GM23248 (cell line): Measurements from ENCODE around the gene AACS. TPM values are rescaled to one million over a fixed set of nuclear protein-coding genes. Genes with fewer than 3 reads are reported as not detected.
A peak's percentile ranks its signal among the peaks of the same experiment; 100 is the strongest.

Experiments
- DNase-seq: peaks from one replicate; pipeline ENCODE4 v3.0.0-alpha.2; 2015
- H2AFZ ChIP-seq: fragments of 200-600 bp; sonication (generic); 2 replicates; pipeline ENCODE4 v1.6.1; 2016; ENCODE audit warnings: antibody characterized with exemption
- H3F3A ChIP-seq: fragments of 200-600 bp; sonication (generic); 2 replicates; pipeline ENCODE4 v1.6.1; 2016; ENCODE audit warnings: mild to moderate bottlenecking, antibody characterized with exemption, mixed run types; ENCODE audit not compliant: insufficient read depth
- H3K27ac ChIP-seq: fragments of 200-600 bp; sonication (generic); 2 replicates; pipeline ENCODE4 v1.5.1; 2016; ENCODE audit warnings: mild to moderate bottlenecking
- H3K27me3 ChIP-seq: fragments of 200-600 bp; sonication (generic); replicated peaks from 2 replicates; pipeline ENCODE4 v1.6.1; 2016; ENCODE audit warnings: mild to moderate bottlenecking; ENCODE audit not compliant: insufficient read depth
- H3K36me3 ChIP-seq: fragments of 200-600 bp; sonication (generic); 2 replicates; pipeline ENCODE4 v1.6.1; 2016; ENCODE audit warnings: low read depth, mild to moderate bottlenecking
- H3K4me1 ChIP-seq: fragments of 200-600 bp; sonication (generic); 2 replicates; pipeline ENCODE4 v1.6.1; 2016; ENCODE audit warnings: mild to moderate bottlenecking; ENCODE audit not compliant: insufficient read depth
- H3K4me2 ChIP-seq: fragments of 200-600 bp; sonication (generic); one replicate; pipeline ENCODE4 v1.6.1; 2016; ENCODE audit warnings: mild to moderate bottlenecking; ENCODE audit not compliant: unreplicated experiment
- H3K4me3 ChIP-seq: fragments of 200-600 bp; sonication (generic); 2 replicates; pipeline ENCODE4 v1.5.1; 2016; ENCODE audit warnings: mild to moderate bottlenecking
- H3K79me2 ChIP-seq: fragments of 200-600 bp; sonication (generic); 2 replicates; pipeline ENCODE4 v1.6.1; 2016; ENCODE audit warnings: mild to moderate bottlenecking; ENCODE audit not compliant: insufficient read depth
- H3K9ac ChIP-seq: fragments of 200-600 bp; sonication (generic); 2 replicates; pipeline ENCODE4 v1.6.1; 2016; ENCODE audit warnings: mild to moderate bottlenecking
- H3K9me2 ChIP-seq: fragments of 200-600 bp; sonication (generic); 2 replicates; pipeline ENCODE4 v1.6.1; 2016; ENCODE audit warnings: mixed run types, mild to moderate bottlenecking, moderate library complexity; ENCODE audit not compliant: insufficient read depth
- H3K9me3 ChIP-seq: fragments of 200-600 bp; sonication (generic); one replicate; pipeline ENCODE4 v1.6.1; 2017; ENCODE audit warnings: low read depth
- H4K20me1 ChIP-seq: fragments of 200-600 bp; sonication (generic); 2 replicates; pipeline ENCODE4 v1.6.0; 2016; ENCODE audit not compliant: insufficient read depth
- EZH2 ChIP-seq: fragments of 200-600 bp; sonication (generic); IDR thresholded peaks from 2 replicates; pipeline ENCODE4 v1.6.1; 2018; ENCODE audit warnings: antibody characterized with exemption, mild to moderate bottlenecking; ENCODE audit not compliant: insufficient read depth, poor library complexity, severe bottlenecking
- EZH2phosphoT487 ChIP-seq: fragments of 200-600 bp; sonication (generic); IDR thresholded peaks from 2 replicates; pipeline ENCODE4 v1.6.1; 2018; ENCODE audit warnings: antibody characterized with exemption, moderate library complexity, mild to moderate bottlenecking, low read depth; ENCODE audit not compliant: insufficient read depth
- WGBS, 2 experiments: methylation state at CpG; one replicate each; pipeline ENCODE4 v1.1.6; 2015 to 2017; ENCODE audit warnings: low lambda C conversion rate in 2 of 2, low coverage in 1 of 2; ENCODE audit errors: missing lambda C conversion rate in 2 of 2; 5-methylcytosine and 5-hydroxymethylcytosine counted together
- in situ Hi-C: fragments of 300-500 bp; cut with MboI; formaldehyde crosslinking; loops from 2 replicates; pipeline ENCODE4 v1.15.0; 2020
- polyA plus RNA-seq: library from polyadenylated mRNA; unstranded; fragments of >200 nt; fragmentation: Nextera tagmentation; extraction: Ambion mirVana; gene quantifications from 2 replicates; pipeline ENCODE4 v1.2.1, GENCODE V29; 2016
- total RNA-seq: library from RNA; depleted of rRNA; stranded (reverse); fragments of >200 nt; shearing (Covaris generic); gene quantifications from 2 replicates; pipeline ENCODE4 v1.2.3, GENCODE V29; 2014

The AACS gene
- total and polyA plus RNA-seq, 2 experiments from 2014 or later: 14.7 to 16.9 TPM

- Histone ChIP-seq H3K9ac (no peak overlapping the region), H3K9me3 (no peaks in the 10 kb centered on the region), H3K9me2 (no peaks in the 10 kb centered on the region), H2AFZ (no peak overlapping the region), H3K79me2 (no peaks in the 10 kb centered on the region), H3K4me3 (peak overlapping the region; percentile 22; the same call in 1 of the 2 replicates), H3F3A (no peaks in the 10 kb centered on the region), H3K36me3 (no peaks in the 10 kb centered on the region), H3K27me3 (peaks cover 22% of the 10 kb centered on the region), H4K20me1 (no peaks in the 10 kb centered on the region), H3K27ac (no peak overlapping the region), H3K4me2 (no peak overlapping the region), H3K4me1 (0 out of 2 replicates have a peak, but pooled peaks cover 3% of the 10 kb centered on the region)
- TF ChIP-seq EZH2phosphoT487 (no peak), EZH2 (no peak)
- in situ Hi-C loops: no loop called here
- peak; percentile 19 for DNase-seq
- WGBS, 2 experiments: 3 to 4% methylated on average over 21 to 41 of the region's 41 CpGs
These were observed 122.0 kb downstream of the AACS start for GRCh38 chr12:125187148-125187745.

DNA sequence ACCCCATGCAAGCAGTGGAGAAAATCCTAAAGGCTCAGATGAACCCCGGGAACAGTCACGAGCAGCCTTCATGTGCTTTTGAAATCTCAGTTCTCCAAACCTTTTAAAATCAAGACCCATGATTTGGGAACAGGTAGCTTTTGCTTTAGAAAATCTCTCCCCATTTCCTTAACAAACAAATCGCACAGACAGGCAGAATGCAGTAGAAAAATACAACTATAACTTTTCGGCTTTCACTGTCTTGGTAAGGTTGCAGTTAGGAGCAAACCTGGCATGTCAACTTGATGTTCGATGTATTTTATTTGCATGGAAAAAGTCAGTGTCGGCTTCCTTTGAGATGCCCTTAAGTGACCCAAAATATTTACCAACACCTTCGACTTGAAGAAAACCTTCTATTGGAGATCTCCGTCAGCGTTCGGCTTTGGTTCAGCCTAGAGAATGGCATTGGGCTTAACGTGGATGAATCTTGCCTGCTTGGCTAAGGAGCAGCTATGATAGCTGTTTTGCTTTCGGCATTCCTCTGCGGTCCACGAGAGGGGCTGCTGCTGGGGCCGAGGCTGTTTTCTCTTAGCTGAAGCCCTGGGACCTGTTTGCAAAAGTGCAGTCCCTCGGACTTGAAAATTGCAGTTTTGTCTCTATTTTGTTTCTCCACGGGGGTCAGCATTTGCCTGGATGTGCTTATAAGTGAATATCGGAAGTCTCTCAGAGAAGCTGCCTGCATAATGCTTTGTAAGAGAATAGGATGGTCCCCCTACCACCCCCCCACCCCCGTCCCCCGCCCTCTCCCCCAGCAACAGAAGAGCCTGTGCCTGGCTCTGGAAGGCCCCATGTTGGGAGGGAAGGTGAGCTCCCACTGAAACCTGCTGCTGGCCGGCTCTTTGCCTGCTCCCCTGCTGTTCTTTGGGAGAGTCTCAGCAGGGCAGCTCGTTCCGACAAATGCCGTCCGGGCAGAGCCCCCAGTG lies 122.8 kb downstream of the AACS start:
- no peak overlapping the region for H3K4me2 ChIP-seq
- 7% methylated on average over 24 to 25 of the region's 25 CpGs for WGBS, 2 experiments
- H3K27ac ChIP-seq: no peak overlapping the region
- no peaks in the 10 kb centered on the region for H3K79me2 ChIP-seq
- no peaks in the 10 kb centered on the region for H4K20me1 ChIP-seq
- H2AFZ ChIP-seq: no peak overlapping the region
- no peaks in the 10 kb centered on the region for H3F3A ChIP-seq
- H3K9me3 ChIP-seq: no peaks in the 10 kb centered on the region
- peaks cover 22% of the 10 kb centered on the region for H3K27me3 ChIP-seq
- no peaks in the 10 kb centered on the region for H3K9me2 ChIP-seq
- in situ Hi-C loops: no loop called here
- TF ChIP-seq EZH2phosphoT487 (peak; percentile 34; the same call in 1 of the 2 replicates), EZH2 (peak; percentile 93)
- H3K9ac ChIP-seq: no peak overlapping the region
- no peak for DNase-seq
- H3K4me3 ChIP-seq: no peak overlapping the region
- no peaks in the 10 kb centered on the region for H3K36me3 ChIP-seq
- 0 out of 2 replicates have a peak, but pooled peaks cover 3% of the 10 kb centered on the region for H3K4me1 ChIP-seq

DNA sequence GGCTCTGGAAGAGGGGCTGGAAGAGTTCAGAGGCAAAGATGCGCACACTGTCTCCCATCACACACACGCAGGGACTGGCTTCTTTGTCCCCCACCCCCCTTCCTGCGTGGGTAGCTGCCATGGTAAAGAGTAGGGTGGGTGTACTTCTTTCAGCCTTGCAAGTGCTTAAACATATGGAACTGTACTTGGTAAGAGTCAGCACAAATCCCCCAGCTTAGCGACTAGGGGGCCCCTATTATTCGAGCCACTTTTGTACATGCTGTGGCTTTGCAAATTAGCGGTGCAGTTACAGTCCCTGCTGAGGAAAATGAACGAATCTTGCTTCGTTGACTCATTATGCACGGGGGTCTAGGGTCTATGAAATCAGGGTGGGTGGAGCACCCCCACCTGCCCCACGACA lies 123.8 kb downstream of the AACS start:
- H3K36me3 ChIP-seq: no peaks in the 10 kb centered on the region
- H3K4me2 ChIP-seq: no peak overlapping the region
- no peak overlapping the region for H3K9ac ChIP-seq
- DNase-seq: no peak
- no peaks in the 10 kb centered on the region for H3K79me2 ChIP-seq
- no peak for TF ChIP-seq EZH2
- TF ChIP-seq EZH2phosphoT487: no peak
- in situ Hi-C loops: no loop called here
- H3K9me3 ChIP-seq: no peaks in the 10 kb centered on the region
- no peaks in the 10 kb centered on the region for H3K4me1 ChIP-seq
- 66 to 67% methylated on average over 10 of the region's 10 CpGs for WGBS, 2 experiments
- no peak overlapping the region for H3K27ac ChIP-seq
- H3K9me2 ChIP-seq: no peaks in the 10 kb centered on the region
- peaks cover 22% of the 10 kb centered on the region for H3K27me3 ChIP-seq
- no peak overlapping the region for H3K4me3 ChIP-seq
- no peak overlapping the region for H2AFZ ChIP-seq
- no peaks in the 10 kb centered on the region for H3F3A ChIP-seq
- H4K20me1 ChIP-seq: no peaks in the 10 kb centered on the region

DNA sequence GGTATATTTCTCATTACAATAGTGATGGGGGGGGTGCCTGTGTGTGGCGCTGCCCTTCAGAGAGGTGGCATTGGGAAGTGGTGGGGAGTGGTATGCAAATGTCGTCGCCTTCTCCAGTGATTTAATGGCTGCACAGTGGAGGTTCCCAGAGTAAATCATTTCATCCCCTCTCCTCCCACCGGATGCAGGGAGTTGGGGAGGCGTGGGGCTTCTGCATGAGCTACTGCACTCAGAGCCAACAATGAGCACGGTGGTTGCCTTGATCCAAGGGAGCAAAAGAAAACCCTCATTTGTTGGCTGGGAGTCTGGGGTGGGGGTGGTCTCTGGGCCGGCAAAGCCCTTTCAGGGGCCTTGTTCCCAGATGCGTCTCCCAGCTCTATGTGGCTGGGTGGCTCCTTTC lies 124.3 kb downstream of the AACS start:
- Histone ChIP-seq H3K4me1 (no peaks in the 10 kb centered on the region), H3K36me3 (no peaks in the 10 kb centered on the region), H3K27me3 (peaks cover 22% of the 10 kb centered on the region), H3K4me2 (no peak overlapping the region), H2AFZ (no peak overlapping the region), H3K79me2 (no peaks in the 10 kb centered on the region), H4K20me1 (no peaks in the 10 kb centered on the region), H3F3A (no peaks in the 10 kb centered on the region), H3K9ac (no peak overlapping the region), H3K9me3 (no peaks in the 10 kb centered on the region), H3K27ac (no peak overlapping the region), H3K9me2 (no peaks in the 10 kb centered on the region), H3K4me3 (no peak overlapping the region)
- in situ Hi-C loops: no loop called here
- 81 to 86% methylated on average over 8 of the region's 8 CpGs for WGBS, 2 experiments
- TF ChIP-seq EZH2phosphoT487 (no peak), EZH2 (no peak)
- no peak for DNase-seq
